H1 (cell line): ENCODE measurements around the gene TMEM54. TPM values are rescaled to one million over a fixed set of nuclear protein-coding genes. Genes with fewer than 3 reads are reported as not detected.

Experiments
- CTCF ChIA-PET: fragments of 300-600 bp; sonication (Branson Sonifier 250); formaldehyde crosslinking; loops from one replicate; lab custom pipeline; 2021; ENCODE audit not compliant: partially characterized antibody; lab: Charles Lee
- POLR2A ChIA-PET: fragments of 300-600 bp; sonication (Branson Sonifier 250); formaldehyde crosslinking; loops from one replicate; lab custom pipeline; 2021; ENCODE audit warnings: inconsistent platforms; ENCODE audit not compliant: partially characterized antibody; lab: Charles Lee
- DNase-seq, 2 experiments: peaks; one replicate each; pipeline versions ENCODE4 v3.0.0 to v3.0.0-alpha.2; 2010 to 2022; ENCODE audit warnings: low spot score in 2 of 2, low read depth in 1 of 2, mixed read lengths in 1 of 2
- FAIRE-seq: peaks from 2 replicates; lab custom pipeline; 2011; peaks lifted over from hg19 to GRCh38; lab: Jason Lieb, UNC
- H2AFZ ChIP-seq: 2 replicates; pipeline ENCODE4 v1.8.1; 2012; ENCODE audit warnings: low read length, inconsistent platforms
- H2AK5ac ChIP-seq: 2 replicates; pipeline ENCODE4 v1.6.1; 2013; ENCODE audit warnings: low read depth, low read length
- H2BK120ac ChIP-seq: replicated peaks from 2 replicates; pipeline ENCODE3; 2013; ENCODE audit warnings: low read depth, low read length, inconsistent platforms
- H2BK12ac ChIP-seq: 2 replicates; pipeline ENCODE4 v1.6.1; 2013; ENCODE audit warnings: low read depth, low read length
- H2BK15ac ChIP-seq: 2 replicates; pipeline ENCODE4 v1.6.1; 2013; ENCODE audit warnings: low read length
- H2BK20ac ChIP-seq: 2 replicates; pipeline ENCODE4 v1.6.1; 2013; ENCODE audit warnings: low read length
- H2BK5ac ChIP-seq: 2 replicates; pipeline ENCODE4 v1.6.1; 2013; ENCODE audit warnings: low read depth, low read length
- H3K14ac ChIP-seq: 2 replicates; pipeline ENCODE4 v1.6.1; 2013; ENCODE audit warnings: inconsistent platforms; ENCODE audit not compliant: insufficient read length
- H3K18ac ChIP-seq: 2 replicates; pipeline ENCODE4 v1.6.1; 2013; ENCODE audit warnings: low read length; ENCODE audit errors: extremely low read depth
- H3K23ac ChIP-seq: 2 replicates; pipeline ENCODE4 v1.6.1; 2013; ENCODE audit warnings: inconsistent platforms; ENCODE audit not compliant: insufficient read length
- H3K23me2 ChIP-seq: 2 replicates; pipeline ENCODE4 v1.6.1; 2013; ENCODE audit warnings: low read depth, low read length
- H3K27ac ChIP-seq: 2 replicates; pipeline ENCODE4 v1.6.1; 2011; ENCODE audit warnings: low read depth, low read length, inconsistent platforms
- H3K27me3 ChIP-seq, 4 experiments: replicated peaks in 1 of 4; 1 replicate in 1 of 4; 2 replicates in 3 of 4; pipeline versions ENCODE4 v1.6.1 to v1.8.1; 2011 to 2013; ENCODE audit warnings: low read length in 3 of 4, mild to moderate bottlenecking in 3 of 4, inconsistent platforms in 2 of 4, mixed read lengths in 2 of 4, moderate library complexity in 1 of 4; ENCODE audit not compliant: control insufficient read depth in 3 of 4, insufficient read depth in 3 of 4; ENCODE audit errors: extremely low read depth in 1 of 4
- H3K36me3 ChIP-seq, 4 experiments: 2 replicates each; pipeline versions ENCODE4 v1.6.1 to v1.8.1; 2011 to 2013; ENCODE audit warnings: mild to moderate bottlenecking in 4 of 4, low read length in 3 of 4, moderate library complexity in 2 of 4, control low read depth in 1 of 4, inconsistent platforms in 1 of 4; ENCODE audit not compliant: insufficient read depth in 4 of 4, control insufficient read depth in 2 of 4
- H3K4ac ChIP-seq: replicated peaks from 2 replicates; pipeline ENCODE3; 2013; ENCODE audit warnings: low read length, low read depth, mixed read lengths, inconsistent platforms; ENCODE audit not compliant: insufficient read length
- H3K4me1 ChIP-seq, 4 experiments: replicated peaks in 1 of 4; 1 replicate in 1 of 4; 2 replicates in 3 of 4; pipeline versions ENCODE4 v1.6.1 to v1.8.1; 2011 to 2013; ENCODE audit warnings: low read length in 3 of 4, inconsistent platforms in 2 of 4, mixed read lengths in 1 of 4; ENCODE audit not compliant: insufficient read depth in 4 of 4, control insufficient read depth in 3 of 4
- H3K4me2 ChIP-seq, 2 experiments: 2 replicates each; pipeline versions ENCODE4 v1.6.1 to v1.8.1; 2011 to 2013; ENCODE audit warnings: low read depth in 2 of 2, low read length in 2 of 2, control low read depth in 1 of 2, inconsistent platforms in 1 of 2, mild to moderate bottlenecking in 1 of 2; ENCODE audit not compliant: insufficient read depth in 1 of 2
- H3K4me3 ChIP-seq, 4 experiments: fragments of 200-600, 300-600 bp in 1 of 4; sonication (generic), shearing (Covaris generic), sonication (Bioruptor Twin) in 1 of 4; 2 replicates each; pipeline versions ENCODE4 v1.5.1 to v1.8.1; 2011 to 2016; ENCODE audit warnings: low read length in 4 of 4, low read depth in 3 of 4, control low read depth in 2 of 4, inconsistent platforms in 2 of 4, mild to moderate bottlenecking in 2 of 4, mixed read lengths in 1 of 4, moderate library complexity in 1 of 4; ENCODE audit not compliant: insufficient read depth in 2 of 4; ENCODE audit errors: extremely low read depth in 1 of 4
- H3K56ac ChIP-seq: replicated peaks from 2 replicates; pipeline ENCODE3; 2013; ENCODE audit warnings: low read depth, mild to moderate bottlenecking, mixed read lengths, low read length, inconsistent platforms; ENCODE audit not compliant: insufficient read length
- H3K79me1 ChIP-seq: 2 replicates; pipeline ENCODE4 v1.6.1; 2013; ENCODE audit warnings: low read depth, low read length, control low read depth
- H3K79me2 ChIP-seq, 2 experiments: 2 replicates each; pipeline versions ENCODE4 v1.6.1 to v1.8.1; 2012 to 2013; ENCODE audit warnings: low read length in 2 of 2, mild to moderate bottlenecking in 2 of 2, inconsistent platforms in 1 of 2; ENCODE audit not compliant: insufficient read depth in 2 of 2, control insufficient read depth in 1 of 2
- H3K9ac ChIP-seq, 4 experiments: replicated peaks in 1 of 4; 1 replicate in 1 of 4; 2 replicates in 3 of 4; pipeline versions ENCODE4 v1.6.1 to v1.8.1; 2011 to 2013; ENCODE audit warnings: low read depth in 3 of 4, low read length in 3 of 4, control low read depth in 2 of 4, mild to moderate bottlenecking in 2 of 4, moderate library complexity in 2 of 4, inconsistent platforms in 1 of 4; ENCODE audit errors: extremely low read depth in 1 of 4
- H3K9me3 ChIP-seq, 2 experiments: 2 replicates each; pipeline versions ENCODE4 v1.6.1 to v1.8.1; 2012 to 2013; ENCODE audit warnings: mild to moderate bottlenecking in 2 of 2, moderate library complexity in 2 of 2, control low read depth in 1 of 2, inconsistent platforms in 1 of 2, low read depth in 1 of 2, low read length in 1 of 2, mixed read lengths in 1 of 2; ENCODE audit not compliant: insufficient read depth in 2 of 2
- H4K20me1 ChIP-seq, 2 experiments: replicated peaks in 1 of 2; 2 replicates each; pipeline versions ENCODE3 to v1.8.1; 2011 to 2013; ENCODE audit warnings: inconsistent platforms in 2 of 2, low read length in 2 of 2, mild to moderate bottlenecking in 1 of 2; ENCODE audit not compliant: insufficient read depth in 2 of 2, control insufficient read depth in 1 of 2
- H4K5ac ChIP-seq: 2 replicates; pipeline ENCODE4 v1.6.1; 2013; ENCODE audit warnings: low read length, low read depth, mixed read lengths, inconsistent platforms; ENCODE audit not compliant: insufficient read length
- H4K8ac ChIP-seq: 2 replicates; pipeline ENCODE4 v1.8.0; 2013; ENCODE audit warnings: mild to moderate bottlenecking, moderate library complexity, low read length, inconsistent platforms; ENCODE audit not compliant: insufficient read depth; ENCODE audit errors: extremely low read depth
- H4K91ac ChIP-seq: replicated peaks from 2 replicates; pipeline ENCODE3; 2013; ENCODE audit warnings: low read length, mixed read lengths, inconsistent platforms; ENCODE audit not compliant: insufficient read length
- CEBPB ChIP-seq: IDR thresholded peaks from 2 replicates; pipeline ENCODE4 v1.6.1; 2012; ENCODE audit warnings: low read depth, low read length
- EGR1 ChIP-seq: IDR thresholded peaks from 2 replicates; pipeline ENCODE4 v1.6.1; 2011; ENCODE audit warnings: low read depth, low read length, borderline replicate concordance
- PHF8 ChIP-seq: fragments of 200-600 bp; sonication (generic); conservative IDR thresholded peaks from 2 replicates; pipeline ENCODE4 v1.7.1; 2012; ENCODE audit warnings: low read depth, mild to moderate bottlenecking, inconsistent platforms, low read length, moderate library complexity
- RXRA ChIP-seq: IDR thresholded peaks from 2 replicates; pipeline ENCODE4 v1.6.1; 2011; ENCODE audit warnings: low read depth, mild to moderate bottlenecking, low read length, moderate library complexity; ENCODE audit not compliant: insufficient read depth
- WGBS, 2 experiments: shearing (Covaris generic) in 1 of 2; methylation state at CpG; one replicate each; pipeline versions ENCODE4 v1.1.6 to v1.1.7; 2013 to 2015; ENCODE audit warnings: low lambda C conversion rate in 2 of 2, mixed read lengths in 2 of 2, inconsistent platforms in 1 of 2, low coverage in 1 of 2, missing lambda C conversion rate in 1 of 2; ENCODE audit not compliant: insufficient replicate concordance in 2 of 2, insufficient coverage in 1 of 2, insufficient read length in 1 of 2; ENCODE audit errors: extremely low coverage in 1 of 2, missing lambda C conversion rate in 1 of 2; 5-methylcytosine and 5-hydroxymethylcytosine counted together
- polyA plus RNA-seq, 7 experiments: library from polyadenylated mRNA; depleted of rRNA in 3 of 7; stranded (reverse) in 5 of 7; unstranded in 2 of 7; fragments of >200 nt in 5 of 7; fragments of 200-250 nt in 2 of 7; gene quantifications; 1 replicate in 5 of 7; 2 replicates in 1 of 7; 4 replicates in 1 of 7; pipeline versions ENCODE4 v1.2.1 to v1.2.3, GENCODE V29; 2011 to 2013; ENCODE audit warnings: missing spikeins in 2 of 7, mixed read lengths in 2 of 7
- total RNA-seq: library from RNA; stranded (reverse); fragmentation: NEBNext Ultra II Directional; extraction: Animal tissue kit (Norgen Biotek cat#: 25700); gene quantifications from 2 replicates; pipeline ENCODE4 v1.2.1, GENCODE V29; 2021
- TF ChIP-seq, protein P1 (sequence below), 3 experiments: IDR thresholded peaks; 1 replicate in 2 of 3; 2 replicates in 1 of 3; pipeline versions ENCODE4 v1.5.1 to v1.6.1; 2011; ENCODE audit warnings: low read length in 3 of 3, mild to moderate bottlenecking in 3 of 3, inconsistent platforms in 2 of 3, low read depth in 1 of 3, moderate library complexity in 1 of 3; ENCODE audit not compliant: insufficient read depth in 1 of 3; ENCODE audit errors: control extremely low read depth in 1 of 3

Gene TMEM54
- total and polyA plus RNA-seq, 2 of the 8 experiments (the other 6 are each of a cell fraction or from before 2014, with no cell fraction given), result 9.5 to 58.7 TPM

GRCh38 chr1:32904797-32905196, 3.6 kb upstream of the TMEM54 start:
- TF ChIP-seq PHF8 (no peak), CEBPB (no peak), EGR1 (no peak), RXRA (no peak)
- TF ChIP-seq, protein P1, sequence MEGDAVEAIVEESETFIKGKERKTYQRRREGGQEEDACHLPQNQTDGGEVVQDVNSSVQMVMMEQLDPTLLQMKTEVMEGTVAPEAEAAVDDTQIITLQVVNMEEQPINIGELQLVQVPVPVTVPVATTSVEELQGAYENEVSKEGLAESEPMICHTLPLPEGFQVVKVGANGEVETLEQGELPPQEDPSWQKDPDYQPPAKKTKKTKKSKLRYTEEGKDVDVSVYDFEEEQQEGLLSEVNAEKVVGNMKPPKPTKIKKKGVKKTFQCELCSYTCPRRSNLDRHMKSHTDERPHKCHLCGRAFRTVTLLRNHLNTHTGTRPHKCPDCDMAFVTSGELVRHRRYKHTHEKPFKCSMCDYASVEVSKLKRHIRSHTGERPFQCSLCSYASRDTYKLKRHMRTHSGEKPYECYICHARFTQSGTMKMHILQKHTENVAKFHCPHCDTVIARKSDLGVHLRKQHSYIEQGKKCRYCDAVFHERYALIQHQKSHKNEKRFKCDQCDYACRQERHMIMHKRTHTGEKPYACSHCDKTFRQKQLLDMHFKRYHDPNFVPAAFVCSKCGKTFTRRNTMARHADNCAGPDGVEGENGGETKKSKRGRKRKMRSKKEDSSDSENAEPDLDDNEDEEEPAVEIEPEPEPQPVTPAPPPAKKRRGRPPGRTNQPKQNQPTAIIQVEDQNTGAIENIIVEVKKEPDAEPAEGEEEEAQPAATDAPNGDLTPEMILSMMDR (IDR thresholded peaks at IDR 0.05; ENCODE audit: control extremely low read depth in 1 of 3, insufficient read depth in 1 of 3, low read depth in 1 of 3, low read length in 3 of 3), result no peak

More at GRCh38 chr1:32904797-32905196, 3.6 kb upstream of the TMEM54 start:
- H4K8ac ChIP-seq, result no peak overlapping the region
- H3K23me2 ChIP-seq, result peaks cover 11% of the 10 kb centered on the region; the same call in 1 of the 2 replicates
- no peak overlapping the region for H3K14ac ChIP-seq
- H3K4me1 ChIP-seq, result peaks cover 0 to 11% (median 8%) of the 10 kb centered on the region in 4 experiments; a peak in 6 of 7 replicates
- H2AFZ ChIP-seq, result no peak overlapping the region
- H3K18ac ChIP-seq, result no peak overlapping the region
- 92% methylated on average over 2 of the region's 2 CpGs; no CpG with 5 or more reads in 1 of the 2 experiments for WGBS, 2 experiments
- H2BK12ac ChIP-seq, result no peak overlapping the region
- no peak for DNase-seq
- no peak overlapping the region for H4K91ac ChIP-seq
- peaks cover 12 to 28% (median 24%) of the 10 kb centered on the region in 4 experiments for H3K27me3 ChIP-seq
- POLR2A ChIA-PET, result interaction anchor here (0.7 to 1.4 kb wide), 2 partner anchors 60 to 65 kb away, joined by 3 read pairs; partner anchors contain the start of gene RNF19B
- CTCF ChIA-PET, result interaction anchor here (0.5 to 1.6 kb wide), 8 partner anchors 12 to 307 kb away, joined by 3 to 5 read pairs (median 3); no protein-coding TSS in a partner anchor
- H3K36me3 ChIP-seq, result no peaks in the 10 kb centered on the region
- peaks cover under 1 to 4% of the 10 kb centered on the region in 2 experiments for H4K20me1 ChIP-seq
- H2AK5ac ChIP-seq, result no peak overlapping the region
- H3K4me2 ChIP-seq, result no peak overlapping the region
- no peak overlapping the region for H3K4me3 ChIP-seq
- no peaks in the 10 kb centered on the region for H3K9me3 ChIP-seq
- H3K9ac ChIP-seq, result no peak overlapping the region
- H2BK15ac ChIP-seq, result no peak overlapping the region
- H3K79me2 ChIP-seq, result no peaks in the 10 kb centered on the region
- H2BK5ac ChIP-seq, result no peak overlapping the region
- H3K27ac ChIP-seq, result no peak overlapping the region
- no peak overlapping the region for H3K23ac ChIP-seq
- H2BK20ac ChIP-seq, result no peak overlapping the region
- H3K79me1 ChIP-seq, result no peaks in the 10 kb centered on the region
- FAIRE-seq, result no peak
- H4K5ac ChIP-seq, result no peak overlapping the region
- H3K56ac ChIP-seq, result no peak overlapping the region
- H3K4ac ChIP-seq, result no peak overlapping the region
- no peak overlapping the region for H2BK120ac ChIP-seq
